Left ventricle myocardium inferior (tissue), 1 donor: ENCODE data around the gene TARM1. TPM values are rescaled to one million over a fixed set of nuclear protein-coding genes. Genes with fewer than 3 reads are reported as not detected.
A peak's percentile ranks its signal among the peaks of the same experiment; 100 is the strongest.
"Not testable (repeated sequence)": the region's sequence is repeated elsewhere in the genome, so short reads cannot be mapped to it uniquely, and the experiment has no call there.

Experiments
- DNase-seq: peaks from one replicate; pipeline ENCODE4 v3.0.0-alpha.2; 2020
- H3K27ac ChIP-seq: fragments of 200-600 bp; replicated peaks from 2 replicates; pipeline ENCODE4 v1.8.0; 2021
- H3K27me3 ChIP-seq: fragments of 200-600 bp; 2 replicates; pipeline ENCODE4 v1.8.0; 2021; ENCODE audit warnings: low read depth
- H3K36me3 ChIP-seq: fragments of 200-600 bp; 2 replicates; pipeline ENCODE4 v1.8.0; 2021
- H3K4me1 ChIP-seq: fragments of 200-600 bp; 2 replicates; pipeline ENCODE4 v1.8.0; 2021
- H3K4me3 ChIP-seq: fragments of 200-600 bp; 2 replicates; pipeline ENCODE4 v1.8.0; 2021; ENCODE audit warnings: mild to moderate bottlenecking, moderate library complexity
- H3K9me3 ChIP-seq: fragments of 200-600 bp; replicated peaks from 2 replicates; pipeline ENCODE4 v1.8.0; 2021
- intact Hi-C: fragments of 100-400 bp; cut with micrococcal nuclease; formaldehyde crosslinking; loops from one replicate; pipeline ENCODE4 v1.11.0; 2022
- total RNA-seq: library from RNA; stranded (reverse); fragmentation: NEBNext Ultra II Directional; extraction: Animal tissue kit (Norgen Biotek cat#: 25700); gene quantifications from one replicate; pipeline ENCODE4 v1.2.1, GENCODE V29; 2021
- TF ChIP-seq, protein P1 (sequence below): fragments of 200-600 bp; IDR thresholded peaks from 2 replicates; pipeline ENCODE4 v1.8.0; 2021; ENCODE audit warnings: antibody characterized with exemption, mild to moderate bottlenecking, borderline replicate concordance
- donor health status: DM: no; HTN: yes; CAD: no; lungs with severe emphysema.

TARM1 gene
- total RNA-seq, 1 donor from 2014 or later = not detected

DNA sequence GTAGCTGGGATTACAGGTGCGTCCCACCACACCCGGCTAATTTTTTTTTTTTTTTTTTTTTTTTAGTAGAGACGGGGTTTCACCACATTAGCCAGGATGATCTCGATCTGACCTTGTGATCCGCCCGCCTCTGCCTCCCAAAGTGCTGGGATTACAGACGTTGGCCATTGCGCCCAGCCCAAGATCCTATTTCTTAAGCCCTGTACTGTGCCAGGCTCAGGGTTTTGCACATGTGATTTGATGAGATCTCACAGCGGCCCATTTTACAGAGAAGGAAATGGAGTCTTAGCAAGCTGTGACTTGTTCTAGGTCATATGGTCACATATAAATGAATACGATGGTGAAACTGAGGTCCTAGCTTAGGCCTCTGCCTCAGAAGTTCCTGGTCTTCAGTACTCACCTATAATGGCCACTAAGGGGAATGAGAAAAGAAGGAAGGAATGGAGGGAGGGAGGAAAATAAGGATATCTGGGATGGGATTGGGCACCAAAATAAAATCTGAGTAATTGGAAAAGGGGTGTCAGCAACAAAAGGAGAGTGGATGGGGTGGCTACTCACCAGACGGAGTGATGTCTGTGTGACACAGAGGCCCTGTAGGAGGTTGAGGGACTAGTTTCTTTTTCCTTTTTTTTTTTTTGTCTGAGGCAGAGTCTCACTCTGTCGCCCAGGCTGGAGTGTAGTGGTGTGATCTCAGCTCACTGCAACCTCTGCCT lies 18.2 kb upstream of the TARM1 start:
- DNase-seq = no peak
- H3K4me1 ChIP-seq = peaks cover 29% of the 10 kb centered on the region
- no peak overlapping the region for H3K4me3 ChIP-seq
- TF ChIP-seq, protein P1, sequence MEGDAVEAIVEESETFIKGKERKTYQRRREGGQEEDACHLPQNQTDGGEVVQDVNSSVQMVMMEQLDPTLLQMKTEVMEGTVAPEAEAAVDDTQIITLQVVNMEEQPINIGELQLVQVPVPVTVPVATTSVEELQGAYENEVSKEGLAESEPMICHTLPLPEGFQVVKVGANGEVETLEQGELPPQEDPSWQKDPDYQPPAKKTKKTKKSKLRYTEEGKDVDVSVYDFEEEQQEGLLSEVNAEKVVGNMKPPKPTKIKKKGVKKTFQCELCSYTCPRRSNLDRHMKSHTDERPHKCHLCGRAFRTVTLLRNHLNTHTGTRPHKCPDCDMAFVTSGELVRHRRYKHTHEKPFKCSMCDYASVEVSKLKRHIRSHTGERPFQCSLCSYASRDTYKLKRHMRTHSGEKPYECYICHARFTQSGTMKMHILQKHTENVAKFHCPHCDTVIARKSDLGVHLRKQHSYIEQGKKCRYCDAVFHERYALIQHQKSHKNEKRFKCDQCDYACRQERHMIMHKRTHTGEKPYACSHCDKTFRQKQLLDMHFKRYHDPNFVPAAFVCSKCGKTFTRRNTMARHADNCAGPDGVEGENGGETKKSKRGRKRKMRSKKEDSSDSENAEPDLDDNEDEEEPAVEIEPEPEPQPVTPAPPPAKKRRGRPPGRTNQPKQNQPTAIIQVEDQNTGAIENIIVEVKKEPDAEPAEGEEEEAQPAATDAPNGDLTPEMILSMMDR = no peak
- H3K9me3 ChIP-seq = no peaks in the 10 kb centered on the region
- intact Hi-C loops = no loop called here
- H3K36me3 ChIP-seq = no peaks in the 10 kb centered on the region
- peaks cover 44% of the 10 kb centered on the region for H3K27me3 ChIP-seq
- no peak overlapping the region for H3K27ac ChIP-seq

DNA sequence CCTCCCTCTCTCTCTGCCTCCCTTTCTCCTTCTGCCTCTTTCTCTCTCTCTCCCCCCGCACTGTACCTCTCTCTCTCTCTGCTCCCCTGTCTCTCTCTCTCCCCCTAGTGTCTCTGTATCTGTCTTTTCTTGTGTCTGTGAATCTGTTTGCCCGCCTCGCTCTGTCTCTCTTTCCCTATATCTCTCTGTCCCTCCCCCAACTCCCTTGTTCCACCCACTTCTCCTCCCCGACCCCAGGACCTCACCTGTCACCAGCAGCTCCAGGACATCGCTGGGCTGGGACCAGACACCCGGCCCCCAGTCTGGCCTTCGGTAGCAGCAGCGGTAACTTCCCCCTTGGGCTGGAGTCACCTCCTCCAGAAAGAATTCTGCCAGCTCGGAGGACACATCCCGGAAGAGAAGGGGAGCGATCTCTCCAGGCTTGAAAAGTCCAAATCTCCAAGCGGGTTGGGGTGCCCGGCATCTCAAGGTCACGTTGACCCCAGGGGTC lies 15.5 kb upstream of the TARM1 start:
- TF ChIP-seq, protein P1 = no peak
- no peaks in the 10 kb centered on the region for H3K36me3 ChIP-seq
- H3K9me3 ChIP-seq = no peaks in the 10 kb centered on the region
- H3K27me3 ChIP-seq = peaks cover 66% of the 10 kb centered on the region
- H3K4me1 ChIP-seq = peaks cover 6% of the 10 kb centered on the region
- H3K27ac ChIP-seq = no peak overlapping the region
- DNase-seq = no peak
- intact Hi-C loops = no loop called here
- H3K4me3 ChIP-seq = peak overlapping the region; percentile 25

DNA sequence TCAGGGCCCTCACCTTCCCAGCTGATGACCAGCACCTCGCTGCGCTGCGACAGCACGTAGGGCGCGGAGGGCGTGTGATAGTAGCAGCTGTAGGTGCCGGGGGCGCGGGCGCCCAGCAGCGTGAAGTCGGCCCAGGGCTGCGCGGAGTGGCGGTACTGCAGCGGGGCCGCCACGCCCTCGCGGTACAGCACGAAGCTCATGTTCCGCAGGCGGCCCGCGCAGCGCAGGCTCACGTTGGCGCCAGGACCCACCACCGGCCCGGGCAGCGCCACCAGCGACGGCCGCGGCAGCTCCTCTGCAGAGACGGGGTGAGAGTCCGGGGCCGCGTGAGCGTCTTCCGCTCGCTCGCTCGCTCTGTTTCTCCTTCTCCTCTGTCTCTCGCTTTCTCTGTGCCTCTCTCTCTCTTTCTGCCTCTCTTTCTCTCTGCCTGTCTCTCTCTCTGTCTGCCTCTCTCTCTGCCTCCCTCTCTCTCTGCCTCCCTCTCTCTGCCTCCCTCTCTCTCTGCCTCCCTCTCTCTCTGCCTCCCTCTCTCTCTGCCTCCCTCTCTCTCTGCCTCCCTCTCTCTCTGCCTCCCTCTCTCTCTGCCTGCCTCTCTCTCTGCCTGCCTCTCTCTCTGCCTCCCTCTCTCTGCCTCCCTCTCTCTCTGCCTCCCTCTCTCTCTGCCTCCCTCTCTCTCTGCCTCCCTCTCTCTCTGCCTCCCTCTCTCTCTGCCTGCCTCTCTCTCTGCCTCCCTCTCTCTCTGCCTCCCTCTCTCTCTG lies 14.9 kb upstream of the TARM1 start:
- H3K9me3 ChIP-seq, H3K4me1 ChIP-seq, H3K27ac ChIP-seq, intact Hi-C loops, H3K36me3 ChIP-seq: not testable (repeated sequence)
- peak overlapping the region; percentile 50 for H3K4me3 ChIP-seq
- H3K27me3 ChIP-seq = peaks cover 70% of the 10 kb centered on the region
- DNase-seq = peak; percentile 52

DNA sequence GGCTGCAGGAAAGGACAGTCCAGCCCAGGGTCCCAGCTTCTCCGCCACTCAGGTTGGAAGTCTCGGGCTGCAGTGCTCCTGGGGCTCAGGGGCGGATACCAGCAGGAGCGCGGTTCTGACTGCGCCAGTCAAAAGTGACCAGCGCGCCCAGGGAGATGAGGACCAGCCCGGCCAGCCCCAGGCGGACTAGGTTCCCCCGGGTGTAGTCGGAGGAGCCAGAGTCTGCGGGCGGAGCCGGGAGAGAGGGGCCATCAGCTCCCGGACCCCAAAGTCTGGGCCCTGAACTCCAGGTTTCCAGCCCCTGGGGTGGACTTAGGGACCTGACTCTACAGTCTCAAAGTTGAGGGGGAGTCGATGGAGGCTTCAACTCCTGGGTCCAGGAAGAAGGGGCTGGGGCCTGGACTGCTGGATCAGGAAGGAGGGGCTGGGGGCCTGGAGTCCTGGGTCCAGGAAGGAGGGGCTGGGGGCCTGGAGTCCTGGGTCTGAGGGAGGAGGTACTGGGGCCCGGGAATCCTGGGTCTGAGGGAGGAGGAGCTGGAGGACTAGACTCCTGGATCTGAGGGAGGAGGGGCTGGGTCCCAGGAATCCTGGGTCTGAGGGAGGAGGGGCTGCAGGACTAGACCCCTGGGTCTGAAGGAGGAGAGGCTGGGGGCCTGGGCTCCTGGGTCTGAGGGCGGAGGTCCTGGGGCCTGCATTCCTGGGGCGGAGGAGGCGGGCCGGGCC lies 14.1 kb upstream of the TARM1 start:
- no peak for DNase-seq
- Histone ChIP-seq H3K9me3 (no peaks in the 10 kb centered on the region), H3K27ac (no peak overlapping the region), H3K27me3 (peaks cover 75% of the 10 kb centered on the region), H3K4me1 (peaks cover 6% of the 10 kb centered on the region), H3K36me3 (no peaks in the 10 kb centered on the region), H3K4me3 (peak overlapping the region; percentile 50)
- intact Hi-C loops = no loop called here
- TF ChIP-seq, protein P1 = no peak

DNA sequence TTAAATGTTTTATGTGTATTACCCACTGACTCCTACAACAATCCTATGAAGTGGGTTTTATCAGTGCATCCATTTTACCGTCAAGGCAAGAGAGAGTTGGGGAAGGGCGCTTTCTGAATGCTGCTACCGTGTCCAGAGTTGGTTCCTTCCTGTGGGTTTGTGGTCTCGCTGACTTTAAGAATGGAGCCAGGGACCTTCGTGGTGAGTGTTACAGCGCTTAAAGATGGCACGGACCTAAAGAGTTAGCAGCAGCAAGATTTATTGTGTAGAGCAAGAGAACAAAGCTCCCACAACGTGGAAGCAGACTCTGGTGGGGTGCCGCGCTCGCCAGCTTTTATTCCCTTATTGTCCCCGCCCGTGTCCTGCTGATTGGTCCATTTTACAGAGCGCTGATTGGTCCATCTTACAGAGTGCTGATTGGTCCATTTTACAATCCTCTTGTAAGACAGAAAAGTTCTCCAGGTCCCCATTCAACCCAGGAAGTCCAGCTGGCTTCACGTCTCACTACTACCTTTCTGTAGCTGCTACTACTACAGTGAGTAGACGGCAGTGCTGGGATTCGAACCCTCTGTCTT lies 13.3 kb upstream of the TARM1 start:
- DNase-seq = no peak
- peaks cover 82% of the 10 kb centered on the region for H3K27me3 ChIP-seq
- TF ChIP-seq, protein P1 = no peak
- H3K36me3 ChIP-seq = no peaks in the 10 kb centered on the region
- H3K9me3 ChIP-seq = no peaks in the 10 kb centered on the region
- peaks cover 6% of the 10 kb centered on the region for H3K4me1 ChIP-seq
- H3K27ac ChIP-seq = no peak overlapping the region
- intact Hi-C loops = no loop called here
- H3K4me3 ChIP-seq = no peak overlapping the region
